GM19468 (cell line): ENCODE data around the gene PIAS1.
"Not testable (repeated sequence)": the region's sequence is repeated elsewhere in the genome, so short reads cannot be mapped to it uniquely, and the experiment has no call there.

Experiments
- ATAC-seq: cut with Tn5 transposase; IDR thresholded peaks from one replicate; pipeline ENCODE4 v1.9.1; 2021; ENCODE audit warnings: mild to moderate bottlenecking, moderate library complexity, moderate number of reproducible peaks; ENCODE audit not compliant: unreplicated experiment; ENCODE audit errors: extremely low read depth

The PIAS1 gene

DNA sequence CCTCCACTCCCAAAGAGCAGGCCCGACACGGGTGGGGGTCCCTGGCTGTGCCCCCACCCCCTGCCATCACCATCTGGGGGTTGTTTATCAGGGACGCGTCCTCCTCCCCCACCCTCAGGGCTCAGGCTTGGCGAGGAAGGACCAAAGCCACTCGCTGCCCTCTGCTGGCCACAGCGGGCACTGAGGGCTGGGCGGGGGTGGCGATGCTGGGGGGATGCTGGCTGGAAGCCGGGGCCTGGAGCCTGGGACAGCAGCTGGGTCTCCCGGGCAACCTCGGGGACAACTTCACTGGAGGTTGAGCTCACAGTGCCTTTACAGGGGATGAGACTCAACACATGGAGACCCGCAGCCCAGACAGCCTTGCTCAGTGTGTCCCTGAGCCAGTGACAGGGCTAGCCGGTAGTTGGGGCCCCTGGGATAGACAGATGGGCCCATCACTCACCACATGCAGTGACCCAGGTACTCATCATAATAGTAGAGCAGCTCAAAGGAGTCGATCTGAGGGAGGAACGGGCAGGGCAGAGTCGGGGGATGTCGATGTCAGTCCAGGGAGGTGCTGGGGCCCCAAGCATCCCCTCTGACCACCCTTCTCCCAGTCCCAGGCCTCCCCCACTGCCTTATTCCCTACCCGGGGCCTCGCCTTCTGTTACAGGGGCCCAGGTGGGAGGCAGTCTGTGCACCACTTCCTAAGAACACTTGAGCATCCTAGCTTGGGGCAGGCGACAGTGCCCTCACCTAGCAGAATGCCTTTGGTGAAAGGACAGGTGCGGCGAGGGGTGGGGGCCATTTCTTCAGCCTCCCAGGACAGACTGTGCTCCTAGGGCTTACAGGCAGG is 156.9 kb downstream of the PIAS1 start:
- no peak for ATAC-seq

DNA sequence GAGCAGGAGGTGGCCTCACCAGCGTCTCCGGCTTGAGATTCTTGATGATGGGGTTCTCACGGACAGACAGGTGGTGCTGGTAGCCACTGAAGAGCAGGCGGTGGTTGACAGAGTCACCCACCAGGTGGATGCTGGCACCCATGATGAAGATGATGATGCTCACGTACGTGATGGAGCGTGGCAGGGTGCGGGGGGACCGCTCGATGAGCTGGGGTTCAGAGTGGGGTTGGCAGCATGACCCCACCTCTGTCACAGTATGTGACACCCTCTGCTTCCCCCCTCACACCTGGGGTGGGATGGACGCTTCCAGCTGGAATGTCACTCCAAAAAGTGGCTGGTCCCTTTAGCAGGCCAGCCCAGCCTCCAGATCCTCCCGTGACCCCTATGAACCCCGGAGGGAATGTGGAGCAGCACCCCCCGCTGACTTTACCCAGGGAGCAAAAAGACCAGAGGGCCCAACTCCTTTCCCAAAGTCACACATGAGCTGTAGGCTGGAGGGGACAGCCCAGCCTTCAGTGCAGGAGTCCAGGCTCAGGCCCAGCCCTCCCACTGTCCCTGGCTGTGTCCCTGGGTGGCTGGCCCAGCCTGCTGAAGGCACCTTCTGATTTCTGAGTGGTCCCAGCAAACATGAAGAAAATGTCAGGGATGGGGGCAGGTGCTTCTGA is 157.7 kb downstream of the PIAS1 start:
- no peak for ATAC-seq

DNA sequence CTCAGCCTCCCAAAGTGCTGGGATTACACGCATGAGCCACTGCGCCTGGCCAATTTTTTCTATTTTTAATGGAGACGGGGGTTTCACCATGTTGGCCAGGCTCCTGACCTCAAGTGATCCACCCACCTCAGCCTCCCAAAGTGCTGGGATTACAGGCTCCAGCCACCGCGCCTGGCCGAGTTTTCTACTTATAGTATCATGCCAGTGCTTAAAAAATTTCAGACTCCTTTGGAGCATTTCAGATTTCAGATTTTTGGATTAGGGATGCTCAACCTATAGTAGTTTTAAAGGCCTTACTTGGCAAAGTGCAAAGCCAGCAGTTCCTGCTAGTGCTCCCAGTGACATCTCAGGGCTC is 159.4 kb downstream of the PIAS1 start:
- ATAC-seq = not testable (repeated sequence)

- ATAC-seq = no peak
These were observed 160.1 kb downstream of the PIAS1 start for GRCh38 chr15:68213991-68214837.

- no peak for ATAC-seq
These were observed 160.7 kb downstream of the PIAS1 start for GRCh38 chr15:68214838-68215254.

DNA sequence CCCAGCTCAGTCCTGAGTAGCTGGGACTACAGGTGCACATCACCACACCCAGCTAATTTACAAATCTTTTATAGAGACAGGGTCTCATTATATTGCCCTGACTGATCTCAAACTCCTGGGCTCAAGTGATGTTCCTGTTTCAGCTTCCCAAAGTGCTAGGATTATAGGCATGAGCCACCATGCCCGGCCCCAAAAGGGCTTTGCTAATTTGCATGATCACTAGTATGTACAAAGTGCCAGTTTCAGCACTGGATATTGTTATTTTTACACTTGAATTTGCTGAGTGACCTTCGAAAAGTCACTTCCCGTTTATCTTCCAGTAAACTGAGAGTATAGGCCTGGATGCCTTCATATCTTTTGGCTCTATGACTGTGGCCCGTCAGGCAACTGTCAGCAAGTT is 163.2 kb downstream of the PIAS1 start:
- ATAC-seq = no peak

GRCh38 chr15:68218331-68218730 is 164.2 kb downstream of the PIAS1 start:
- no peak for ATAC-seq

GRCh38 chr15:68218847-68219798 is 165.0 kb downstream of the PIAS1 start:
- ATAC-seq = no peak

- ATAC-seq = no peak
These were observed 166.4 kb downstream of the PIAS1 start for GRCh38 chr15:68220489-68220888.

- ATAC-seq = no peak
These were observed 166.9 kb downstream of the PIAS1 start for GRCh38 chr15:68220967-68221366.

DNA sequence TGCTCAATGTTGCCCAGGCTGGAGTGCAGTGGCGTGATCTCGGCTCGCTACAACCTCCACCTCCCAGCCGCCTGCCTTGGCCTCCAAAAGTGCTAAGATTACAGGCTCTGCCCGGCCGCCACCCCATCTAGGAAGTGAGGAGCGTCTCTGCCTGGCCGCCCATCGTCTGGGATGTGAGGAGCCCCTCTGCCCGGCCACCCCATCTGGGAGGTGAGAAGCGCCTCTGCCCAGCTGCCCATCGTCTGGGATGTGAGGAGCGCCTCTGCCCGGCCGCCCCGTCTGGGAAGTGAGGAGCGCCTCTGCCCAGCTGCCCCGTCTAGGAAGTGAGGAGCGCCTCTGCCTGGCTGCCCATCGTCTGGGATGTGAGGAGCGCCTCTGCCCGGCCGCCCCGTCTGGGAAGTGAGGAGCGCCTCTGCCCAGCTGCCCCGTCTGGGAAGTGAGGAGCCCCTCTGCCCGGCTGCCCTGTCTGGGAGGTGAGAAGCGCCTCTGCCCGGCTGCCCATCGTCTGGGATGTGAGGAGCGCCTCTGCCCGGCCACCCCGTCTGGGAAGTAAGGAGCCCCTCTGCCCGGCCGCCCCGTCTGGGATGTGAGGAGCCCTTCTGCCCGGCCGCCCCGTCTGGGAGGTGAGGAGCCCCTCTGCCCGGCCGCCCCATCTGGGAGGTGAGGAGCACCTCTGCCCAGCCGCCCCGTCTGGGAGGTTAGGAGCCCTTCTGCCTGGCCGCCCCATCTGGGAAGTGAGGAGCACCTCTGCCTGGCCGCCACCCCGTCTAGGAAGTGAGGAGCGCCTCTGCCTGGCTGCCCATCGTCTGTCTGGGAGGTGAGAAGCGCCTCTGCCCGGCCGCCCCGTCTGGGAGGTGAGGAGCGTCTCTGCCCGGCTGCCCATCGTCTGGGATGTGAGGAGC is 167.7 kb downstream of the PIAS1 start:
- ATAC-seq = not testable (repeated sequence)

GRCh38 chr15:68222432-68222743 is 168.3 kb downstream of the PIAS1 start:
- ATAC-seq = not testable (repeated sequence)

DNA sequence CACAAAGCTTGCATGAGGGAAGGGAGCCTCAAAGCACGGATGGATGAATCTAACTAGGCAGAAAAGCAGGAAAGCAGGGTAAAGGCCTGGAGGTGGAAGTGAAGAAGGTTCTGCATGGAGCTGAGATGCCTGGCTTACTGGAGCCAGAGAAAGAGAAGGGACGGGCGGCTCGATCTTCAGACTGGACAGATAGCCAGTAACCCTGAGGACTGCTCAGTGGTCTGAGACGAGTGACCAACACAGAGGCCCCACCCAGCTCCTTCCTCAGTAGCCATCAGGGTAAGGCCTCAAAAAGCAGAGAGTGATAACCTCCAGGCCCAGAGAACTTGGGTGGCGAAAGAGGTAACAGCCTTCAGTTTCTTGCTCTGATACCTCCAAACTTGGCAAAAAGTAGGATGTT is 169.1 kb downstream of the PIAS1 start:
- ATAC-seq = no peak

DNA sequence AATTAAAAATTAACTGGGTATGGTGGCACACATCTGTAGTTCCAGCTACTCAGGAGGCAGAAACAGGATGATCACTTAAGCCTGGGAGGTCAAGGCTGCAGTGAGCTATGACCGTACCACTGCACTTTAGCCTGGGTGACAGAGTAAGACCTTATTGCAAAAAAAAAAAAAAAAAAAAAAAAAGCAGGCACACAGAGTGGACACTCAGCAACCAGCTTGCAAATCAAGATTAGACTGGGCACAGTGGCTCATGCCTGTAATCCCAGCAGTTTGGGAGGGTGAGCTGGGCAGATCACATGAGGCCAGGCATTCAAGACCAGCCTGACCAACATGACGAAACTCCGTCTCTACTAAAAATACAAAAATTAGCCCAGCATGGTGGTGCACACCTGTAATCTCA is 170.0 kb downstream of the PIAS1 start:
- ATAC-seq = no peak

DNA sequence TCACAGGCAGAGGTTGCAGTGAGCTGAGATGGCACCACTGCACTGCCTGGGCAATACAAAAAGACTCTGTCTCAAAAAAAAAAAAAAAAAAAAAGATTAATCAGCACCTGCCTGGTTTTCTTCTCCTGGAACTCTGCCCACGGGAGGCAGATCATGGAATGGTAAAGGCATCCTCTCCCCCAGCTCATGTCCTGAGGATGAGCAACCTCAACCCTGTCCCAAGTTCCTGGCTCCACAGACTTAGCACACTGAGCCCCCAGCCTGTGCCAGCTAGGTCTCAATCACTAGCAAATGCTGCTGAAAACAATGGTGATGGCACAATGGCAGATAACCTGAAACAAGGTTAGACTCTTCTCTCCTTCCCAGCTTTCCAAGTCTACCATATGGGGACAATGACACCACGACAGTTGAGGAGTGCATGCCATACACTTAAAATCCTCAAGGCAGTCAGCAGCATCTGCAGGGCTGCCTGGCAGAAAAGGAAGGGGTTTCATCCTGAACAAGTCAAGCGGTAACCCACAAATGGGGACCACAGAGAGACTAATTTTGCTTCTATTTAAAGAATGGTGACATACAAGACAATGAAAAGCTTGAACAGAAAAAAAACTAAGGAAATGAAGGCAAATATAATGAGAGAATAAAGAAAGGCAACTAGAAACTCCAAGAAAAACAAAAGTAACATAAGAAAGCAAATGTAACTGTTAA is 170.6 kb downstream of the PIAS1 start:
- no peak for ATAC-seq

DNA sequence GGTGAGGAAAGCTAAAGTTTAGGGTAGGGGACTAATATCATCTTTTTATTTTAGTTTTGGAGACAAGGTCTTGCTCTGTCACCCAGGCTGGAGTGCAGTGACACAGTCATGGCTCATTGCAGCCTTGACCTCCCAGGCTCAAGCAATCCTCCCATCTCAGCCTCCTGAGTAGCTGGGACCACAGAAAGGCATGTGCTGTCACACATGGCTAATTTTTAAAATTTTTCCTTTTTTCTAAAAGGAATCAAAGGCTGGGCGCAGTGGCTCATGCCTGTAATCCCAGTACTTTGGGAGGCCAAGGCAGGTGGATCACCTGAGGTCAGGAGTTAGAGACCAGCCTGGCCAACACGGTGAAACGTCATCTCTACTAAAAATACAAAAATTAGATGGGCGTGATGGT is 171.3 kb downstream of the PIAS1 start:
- not testable (repeated sequence) for ATAC-seq

DNA sequence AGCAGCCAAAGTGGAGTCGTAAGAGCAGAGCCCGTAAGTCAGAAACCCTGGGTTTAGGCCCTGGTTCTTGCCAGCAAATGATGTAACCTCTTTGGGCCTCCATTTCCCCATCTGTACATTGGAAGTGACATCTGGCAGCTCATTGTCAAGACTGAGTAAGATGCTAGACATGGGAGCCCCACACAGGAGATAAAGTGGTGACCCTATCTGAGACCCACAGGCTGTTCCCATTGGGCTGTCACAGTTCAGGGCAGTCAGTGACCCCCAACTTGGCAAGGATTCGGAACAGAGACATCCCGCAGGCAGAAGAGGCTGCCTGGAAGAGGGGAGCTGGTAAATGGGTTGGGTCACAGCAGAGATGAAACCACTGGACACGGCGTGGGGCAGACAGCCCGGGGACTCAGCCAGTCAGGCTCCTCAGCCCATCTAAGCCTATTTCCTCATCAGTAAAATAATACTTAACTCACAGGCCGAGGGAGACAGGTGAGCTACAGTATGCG is 173.6 kb downstream of the PIAS1 start:
- ATAC-seq = no peak
